ENCODE results near the gene TMEM86B. TPM values are rescaled to one million over a fixed set of nuclear protein-coding genes. Genes with fewer than 3 reads are reported as not detected.

TMEM86B gene
- total and polyA plus RNA-seq, 2 experiments from 2014 or later, result 1.1 to 3.2 TPM

- no peak overlapping the region for H3K27ac Mint-ChIP-seq
- no peaks in the 10 kb centered on the region for H3K9me3 Mint-ChIP-seq
- peaks cover 19% of the 10 kb centered on the region for H3K36me3 Mint-ChIP-seq (ENCODE audit: low read depth)
- no peak overlapping the region for H3K4me2 ChIP-seq
- no peak overlapping the region for H3K4me3 Mint-ChIP-seq
- H3K4me3 ChIP-seq, result no peak overlapping the region
- no peaks in the 10 kb centered on the region for H3K9me2 ChIP-seq (ENCODE audit: insufficient read depth)
- no peak overlapping the region for H3K27ac ChIP-seq (ENCODE audit: low read depth)
- TF ChIP-seq CTCF (conservative IDR thresholded peaks at IDR 0.05; ENCODE audit: low read depth in 2 of 2), result no peak
- TF ChIP-seq POLR2AphosphoS5 (IDR thresholded peaks at IDR 0.05; ENCODE audit: low read depth), result no peak
- TF ChIP-seq ZNF331 (CRISPR knock-in tag; IDR thresholded peaks at IDR 0.05; ENCODE audit: low read depth), result no peak
- no peak for TF ChIP-seq REST (IDR thresholded peaks at IDR 0.05; ENCODE audit: unreplicated experiment)
- TF ChIP-seq STAT1 (IDR thresholded peaks at IDR 0.05; ENCODE audit: unreplicated experiment), result no peak
- TF ChIP-seq JUNB (IDR thresholded peaks at IDR 0.05; ENCODE audit: unreplicated experiment), result no peak
- TF ChIP-seq ZNF114 (CRISPR knock-in tag; IDR thresholded peaks at IDR 0.05), result no peak
- TF ChIP-seq, protein P1, sequence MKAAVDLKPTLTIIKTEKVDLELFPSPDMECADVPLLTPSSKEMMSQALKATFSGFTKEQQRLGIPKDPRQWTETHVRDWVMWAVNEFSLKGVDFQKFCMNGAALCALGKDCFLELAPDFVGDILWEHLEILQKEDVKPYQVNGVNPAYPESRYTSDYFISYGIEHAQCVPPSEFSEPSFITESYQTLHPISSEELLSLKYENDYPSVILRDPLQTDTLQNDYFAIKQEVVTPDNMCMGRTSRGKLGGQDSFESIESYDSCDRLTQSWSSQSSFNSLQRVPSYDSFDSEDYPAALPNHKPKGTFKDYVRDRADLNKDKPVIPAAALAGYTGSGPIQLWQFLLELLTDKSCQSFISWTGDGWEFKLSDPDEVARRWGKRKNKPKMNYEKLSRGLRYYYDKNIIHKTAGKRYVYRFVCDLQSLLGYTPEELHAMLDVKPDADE (IDR thresholded peaks at IDR 0.05), result no peak
- TF ChIP-seq NANOG (IDR thresholded peaks at IDR 0.05; ENCODE audit: borderline replicate concordance), result no peak
- no peak for TF ChIP-seq ZNF462 (CRISPR knock-in tag; IDR thresholded peaks at IDR 0.05)
- peaks cover 3% of the 10 kb centered on the region; the same call in 1 of the 2 replicates for H4K20me1 ChIP-seq (replicated peaks; ENCODE audit: insufficient read depth)
- no peak for ATAC-seq
- H3F3A ChIP-seq (replicated peaks; ENCODE audit: low read depth), result no peaks in the 10 kb centered on the region
- H3K79me2 ChIP-seq (replicated peaks; ENCODE audit: insufficient read depth), result no peaks in the 10 kb centered on the region
- H3K4me1 ChIP-seq (ENCODE audit: insufficient read depth), result no peaks in the 10 kb centered on the region
- H3K27me3 ChIP-seq (ENCODE audit: insufficient read depth), result no peaks in the 10 kb centered on the region
- peaks cover 4% of the 10 kb centered on the region; the same call in 2 of the 3 replicates for H3K4me1 Mint-ChIP-seq
- no peaks in the 10 kb centered on the region; the same call in 1 of the 2 replicates for H3K36me3 ChIP-seq (ENCODE audit: insufficient read depth)
- no peak overlapping the region for H2AFZ ChIP-seq
- no peak for DNase-seq (ENCODE audit: low spot score)
- H3K27me3 Mint-ChIP-seq (ENCODE audit: insufficient read depth, low read depth, poor library complexity), result peaks cover 13% of the 10 kb centered on the region
Measured at GRCh38 chr19:55228015-55228391, 560 bp downstream of the TMEM86B start.

Measured in GM23338 (cell line).